Measurements from ENCODE around the gene OR6B1.
"Not testable (repeated sequence)": the region's sequence is repeated elsewhere in the genome, so short reads cannot be mapped to it uniquely, and the experiment has no call there.

The OR6B1 gene

GRCh38 chr7:144006029-144006691 lies 6.0 kb downstream of the OR6B1 start:
- DNase-seq: no peak

DNA sequence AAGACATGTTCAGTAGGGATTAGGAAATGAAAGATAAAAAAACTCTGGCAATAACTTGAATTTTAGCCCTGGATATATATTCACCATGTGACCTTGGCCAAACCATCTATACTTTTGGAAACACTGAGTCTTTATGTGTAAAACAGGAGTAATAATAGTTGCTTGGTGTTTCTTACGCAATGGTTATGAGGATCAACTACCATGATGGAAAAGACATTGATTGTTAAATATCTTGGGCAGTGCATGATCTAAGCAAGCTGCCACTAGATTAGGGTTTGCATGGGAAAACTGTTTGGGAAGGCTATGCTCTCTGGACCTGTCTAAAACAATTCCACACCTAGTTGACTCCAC lies 6.5 kb downstream of the OR6B1 start:
- DNase-seq: no peak

DNA sequence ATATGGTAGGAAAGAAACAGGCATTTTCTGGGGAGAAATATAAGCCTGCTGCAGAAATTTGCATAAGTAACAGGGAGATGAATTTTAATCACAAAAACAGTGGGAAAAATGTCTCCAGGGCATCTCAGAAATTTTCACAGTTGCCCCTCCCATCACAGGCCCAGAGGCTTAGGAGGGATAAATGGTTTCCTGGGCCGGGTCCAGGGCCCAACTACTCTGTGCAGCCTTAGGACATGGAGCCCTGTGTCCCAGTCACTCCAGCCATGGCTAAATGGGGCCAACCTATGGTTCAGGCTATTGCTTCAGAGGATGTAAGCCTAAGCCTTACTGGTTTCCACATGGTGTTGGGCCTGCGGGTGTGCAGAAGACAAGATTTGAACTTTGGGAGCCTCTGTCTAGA lies 9.2 kb downstream of the OR6B1 start:
- no peak for DNase-seq

- not testable (repeated sequence) for DNase-seq
Measured at GRCh38 chr7:144010061-144010460, 9.9 kb downstream of the OR6B1 start.

GRCh38 chr7:144010821-144011220 lies 10.7 kb downstream of the OR6B1 start:
- DNase-seq: not testable (repeated sequence)

GRCh38 chr7:144011458-144012230 lies 11.5 kb downstream of the OR6B1 start:
- no peak for DNase-seq

DNA sequence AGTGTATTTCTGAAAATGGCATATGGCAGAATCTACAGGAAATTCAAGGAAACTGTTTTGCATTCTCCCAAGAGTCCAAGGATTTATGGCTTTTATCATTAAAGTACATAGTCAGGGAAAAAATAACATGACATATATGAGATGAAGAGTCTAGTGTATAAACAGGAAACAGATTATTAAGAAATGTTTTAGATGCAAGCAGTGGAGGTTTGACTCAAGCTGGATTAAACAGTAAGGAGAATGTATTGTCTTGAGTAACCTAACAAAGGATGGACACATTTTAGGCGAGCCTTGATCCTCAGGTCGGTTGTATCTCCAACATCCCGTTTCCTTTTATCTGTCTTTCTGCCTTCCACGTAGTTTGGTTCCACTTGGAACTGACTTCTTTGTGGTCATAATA lies 17.9 kb downstream of the OR6B1 start:
- no peak for DNase-seq

DNA sequence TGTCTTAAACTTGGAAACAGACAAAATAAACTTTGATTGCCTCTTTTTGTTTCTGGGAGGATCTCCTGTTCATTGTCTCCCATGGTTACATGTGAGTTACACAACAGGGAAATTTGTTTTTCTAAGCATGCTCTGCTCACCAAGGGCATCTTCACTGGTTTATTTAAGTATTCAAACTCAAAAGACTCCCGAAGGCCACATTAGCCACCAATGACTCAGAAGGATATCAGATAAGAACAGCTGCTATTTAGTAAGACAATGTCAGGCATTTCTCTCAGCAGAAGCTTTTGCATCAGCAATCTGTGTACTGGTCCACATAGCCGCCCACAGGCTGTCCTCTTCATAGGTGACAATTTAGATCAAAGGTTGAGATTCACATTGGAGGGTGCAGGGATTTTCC lies 19.3 kb downstream of the OR6B1 start:
- DNase-seq: no peak

DNA sequence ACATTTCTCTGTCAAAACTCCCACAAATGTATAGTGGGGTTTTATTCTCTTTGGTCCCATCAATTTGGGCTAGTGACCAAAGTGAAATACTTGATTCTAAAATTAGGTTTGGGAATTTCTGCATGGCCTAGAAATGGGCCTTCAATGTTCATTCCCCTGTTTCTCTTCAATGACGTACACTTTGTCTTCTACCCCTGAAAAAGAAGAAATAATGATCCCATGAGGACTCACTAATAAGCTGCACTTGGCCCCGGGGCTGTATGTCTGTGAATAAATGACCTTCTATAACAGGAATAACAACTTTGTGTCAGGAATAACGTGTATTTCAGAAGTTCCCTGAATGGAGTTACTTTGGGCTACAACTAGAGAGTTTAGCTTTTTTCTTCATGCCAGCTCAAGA lies 20.2 kb downstream of the OR6B1 start:
- no peak for DNase-seq

GRCh38 chr7:144022169-144022568 lies 22.0 kb downstream of the OR6B1 start:
- DNase-seq: no peak

- no peak for DNase-seq
Measured at GRCh38 chr7:144023171-144023827, 23.2 kb downstream of the OR6B1 start.

- no peak for DNase-seq
Measured at GRCh38 chr7:144024213-144024612, 24.1 kb downstream of the OR6B1 start.

DNA sequence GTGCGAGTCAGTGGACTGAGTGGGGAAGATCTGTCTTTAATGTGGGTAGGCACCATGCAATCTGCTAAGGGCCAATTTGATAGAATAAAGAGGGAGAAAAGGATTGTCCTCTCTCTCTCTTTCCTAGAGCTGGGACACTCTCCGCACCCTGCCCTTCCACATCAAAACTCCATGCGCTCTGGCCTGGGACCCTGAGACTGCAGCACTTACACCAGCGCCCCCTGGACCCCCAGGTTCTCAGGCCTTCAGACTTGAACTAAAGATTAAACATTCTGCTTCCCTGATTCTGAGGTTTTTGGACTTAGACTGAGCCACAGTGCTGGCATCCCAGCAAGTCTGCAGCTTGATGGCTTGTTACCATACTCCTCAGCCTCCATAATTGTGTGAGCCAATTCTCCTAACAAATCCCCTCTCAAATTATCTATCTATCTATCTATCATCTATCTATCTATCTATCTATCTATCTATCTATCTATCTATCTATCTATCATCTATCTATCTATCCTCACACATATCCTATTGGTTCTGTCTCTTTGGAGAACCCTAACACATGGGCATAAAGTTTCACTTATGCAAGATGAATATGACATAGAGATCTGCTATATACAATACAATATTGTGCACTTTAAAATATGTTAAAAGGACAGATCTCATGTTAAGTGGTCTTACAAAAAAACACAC lies 26.2 kb downstream of the OR6B1 start:
- DNase-seq: no peak

- DNase-seq: peak; percentile 32
Measured at GRCh38 chr7:144027070-144027469, 26.9 kb downstream of the OR6B1 start.

- DNase-seq: no peak
Measured at GRCh38 chr7:144027974-144028373, 27.9 kb downstream of the OR6B1 start.

GRCh38 chr7:144028547-144028946 lies 28.4 kb downstream of the OR6B1 start:
- DNase-seq: no peak

DNA sequence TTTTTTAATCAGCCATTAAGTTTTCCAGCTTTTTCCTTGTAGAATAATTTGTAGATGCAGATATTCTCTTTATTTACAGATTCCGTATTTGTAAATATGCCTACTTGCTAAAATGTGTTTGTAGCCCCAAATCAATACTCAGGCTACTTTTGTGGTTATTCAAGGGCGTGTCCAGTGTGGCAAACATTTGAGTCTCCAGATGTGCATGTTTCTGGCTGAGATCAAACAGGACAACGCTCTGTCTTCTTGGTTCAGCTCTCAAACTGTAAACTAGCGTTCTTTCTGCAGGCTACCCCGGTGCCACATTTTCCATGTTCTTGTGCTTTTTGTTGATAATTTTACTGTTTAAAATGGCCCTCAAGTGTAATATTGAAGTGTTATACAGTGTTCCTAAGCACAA lies 32.4 kb downstream of the OR6B1 start:
- no peak for DNase-seq

- DNase-seq: no peak
Measured at GRCh38 chr7:144032985-144033709, 33.0 kb downstream of the OR6B1 start.

DNA sequence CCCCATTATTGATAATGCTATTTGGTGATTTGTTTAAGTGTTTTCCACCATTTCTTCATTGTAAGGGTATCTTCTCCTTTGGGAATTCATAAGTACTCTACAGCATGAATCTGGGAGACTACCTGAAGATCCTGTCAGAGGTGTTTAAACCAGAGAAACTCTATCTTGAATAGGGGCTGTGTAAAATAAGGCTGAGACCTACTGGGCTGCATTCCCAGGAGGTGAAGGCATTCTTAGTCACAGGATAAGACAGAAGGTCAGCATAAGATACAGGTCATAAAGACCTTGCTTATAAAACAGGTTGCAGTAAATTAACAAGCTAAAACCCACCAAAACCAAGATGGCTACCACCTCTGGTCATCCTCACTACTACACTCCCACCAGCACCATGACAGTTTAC lies 35.3 kb downstream of the OR6B1 start:
- DNase-seq: no peak

DNA sequence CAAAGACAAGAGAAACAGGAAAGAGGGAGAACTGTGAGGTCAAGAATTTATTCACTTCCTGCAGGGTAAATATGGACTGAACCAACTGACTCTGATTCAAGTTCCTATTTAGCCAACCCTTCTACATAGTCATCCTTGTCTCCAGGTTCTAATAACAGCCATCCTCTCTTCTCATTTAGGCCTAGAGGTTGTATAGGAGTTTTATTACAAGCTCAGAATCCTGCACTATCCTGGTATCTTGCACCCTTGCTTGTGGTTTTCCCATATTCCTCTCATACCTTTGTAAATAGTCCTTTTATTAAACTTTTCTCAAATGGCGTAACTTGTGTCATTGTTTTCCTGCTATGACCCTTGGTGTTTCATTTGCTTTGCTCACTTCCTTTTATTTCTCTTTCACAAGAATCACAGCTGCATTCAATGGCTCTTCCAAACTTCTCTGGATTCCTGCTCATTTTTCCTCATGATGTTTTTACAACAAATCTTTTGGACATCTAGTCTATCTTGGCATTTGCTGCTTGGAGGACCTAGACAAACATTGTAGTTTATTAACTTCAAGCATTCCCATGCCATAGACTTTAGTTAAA lies 36.3 kb downstream of the OR6B1 start:
- DNase-seq: no peak

GRCh38 chr7:144037414-144038035 lies 37.4 kb downstream of the OR6B1 start:
- no peak for DNase-seq

- DNase-seq: no peak
Measured at GRCh38 chr7:144038887-144039286, 38.8 kb downstream of the OR6B1 start.
